ENCODE measurements around the gene BIRC7.
A peak's percentile ranks its signal among the peaks of the same experiment; 100 is the strongest.

Gene BIRC7

DNA sequence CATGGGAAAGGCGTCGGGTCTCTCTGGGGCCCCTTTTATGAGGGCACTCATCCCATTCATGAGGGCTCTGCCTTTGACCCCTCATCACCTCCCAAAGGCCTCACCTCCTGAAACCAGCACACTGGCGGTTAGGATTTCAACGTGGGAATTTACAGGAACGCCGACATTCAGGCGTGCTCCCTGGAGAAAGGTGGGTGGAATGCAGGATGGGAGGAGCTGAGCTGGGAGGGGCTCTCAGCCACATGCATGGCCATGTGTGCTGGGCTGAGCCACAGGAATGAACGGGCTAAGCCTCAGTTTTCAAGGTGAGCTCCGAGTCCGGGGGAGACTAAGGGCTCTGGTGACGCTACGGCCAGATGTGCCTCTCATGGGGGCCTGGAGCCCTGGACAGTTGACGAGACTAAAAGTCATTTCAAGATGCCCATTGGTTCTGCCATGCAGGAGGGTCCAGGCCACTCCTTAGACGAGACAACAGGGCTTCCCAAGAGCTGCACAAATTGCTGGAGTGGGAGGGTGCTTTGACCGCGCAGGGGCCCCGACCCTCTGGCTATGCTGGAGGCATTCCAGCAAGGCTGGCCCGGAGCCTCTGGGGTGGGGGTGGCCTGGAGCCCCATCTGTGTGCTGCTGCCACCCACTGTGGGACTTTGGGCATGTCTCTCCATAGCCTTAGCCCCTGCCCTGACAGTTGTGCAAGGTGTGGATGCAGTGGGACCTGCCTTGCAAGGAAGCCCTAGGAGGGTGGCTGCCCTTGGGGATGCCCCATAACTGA, 33.1 kb downstream of the BIRC7 start:
- no peak for DNase-seq

DNA sequence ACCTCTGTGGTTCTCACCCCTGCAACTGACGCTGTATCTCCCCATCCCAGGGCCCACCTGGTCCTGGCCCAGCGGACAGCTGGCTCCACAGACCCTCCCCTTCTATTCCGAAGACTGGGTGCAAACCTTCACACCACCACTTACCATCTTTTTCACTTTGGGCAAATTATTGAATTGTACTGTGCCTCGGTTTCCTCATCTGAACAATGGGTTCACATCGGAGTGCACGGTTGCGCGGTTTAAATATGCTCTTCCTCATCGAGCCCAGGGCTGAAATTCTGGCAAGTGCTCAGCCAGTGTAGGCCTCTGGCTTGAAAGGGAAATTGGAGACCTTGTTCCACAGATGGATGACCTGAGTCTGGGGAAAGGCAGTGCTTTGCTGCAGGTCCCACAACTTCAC, 34.0 kb downstream of the BIRC7 start:
- no peak for DNase-seq

DNA sequence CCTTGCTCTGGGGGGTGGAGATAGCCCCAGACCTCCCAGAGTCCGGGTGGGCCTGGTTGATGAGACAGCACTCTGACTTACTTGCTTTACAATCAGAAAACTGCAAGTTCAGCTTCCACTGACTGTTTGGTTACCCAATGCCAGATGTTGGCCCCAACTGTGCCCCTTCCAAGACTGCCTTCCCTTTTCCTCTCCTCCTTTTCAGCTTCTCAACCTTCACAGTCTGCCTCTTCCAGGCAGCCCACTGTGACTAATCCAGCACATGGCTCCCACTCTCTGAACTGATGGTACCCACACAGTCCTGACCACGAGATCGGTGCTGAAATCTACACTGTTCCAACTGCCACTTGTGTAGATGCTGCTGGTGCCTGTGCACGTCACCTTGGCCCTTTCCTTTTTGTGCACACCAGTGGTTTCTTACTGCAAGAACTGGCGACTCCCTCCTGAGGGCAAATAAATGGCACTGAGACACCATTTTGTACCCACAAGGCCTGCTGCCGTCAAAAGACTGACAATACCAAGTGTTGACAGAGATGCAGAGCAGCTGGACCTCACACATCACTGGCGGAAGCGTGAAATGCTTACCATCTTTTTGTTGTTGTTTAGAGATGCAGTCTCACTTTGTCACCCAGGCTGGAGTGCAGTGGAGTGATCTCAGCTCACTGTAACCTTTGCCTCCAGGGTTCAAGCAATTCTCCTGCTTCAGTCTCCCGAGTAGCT, 35.1 kb downstream of the BIRC7 start:
- DNase-seq: no peak

DNA sequence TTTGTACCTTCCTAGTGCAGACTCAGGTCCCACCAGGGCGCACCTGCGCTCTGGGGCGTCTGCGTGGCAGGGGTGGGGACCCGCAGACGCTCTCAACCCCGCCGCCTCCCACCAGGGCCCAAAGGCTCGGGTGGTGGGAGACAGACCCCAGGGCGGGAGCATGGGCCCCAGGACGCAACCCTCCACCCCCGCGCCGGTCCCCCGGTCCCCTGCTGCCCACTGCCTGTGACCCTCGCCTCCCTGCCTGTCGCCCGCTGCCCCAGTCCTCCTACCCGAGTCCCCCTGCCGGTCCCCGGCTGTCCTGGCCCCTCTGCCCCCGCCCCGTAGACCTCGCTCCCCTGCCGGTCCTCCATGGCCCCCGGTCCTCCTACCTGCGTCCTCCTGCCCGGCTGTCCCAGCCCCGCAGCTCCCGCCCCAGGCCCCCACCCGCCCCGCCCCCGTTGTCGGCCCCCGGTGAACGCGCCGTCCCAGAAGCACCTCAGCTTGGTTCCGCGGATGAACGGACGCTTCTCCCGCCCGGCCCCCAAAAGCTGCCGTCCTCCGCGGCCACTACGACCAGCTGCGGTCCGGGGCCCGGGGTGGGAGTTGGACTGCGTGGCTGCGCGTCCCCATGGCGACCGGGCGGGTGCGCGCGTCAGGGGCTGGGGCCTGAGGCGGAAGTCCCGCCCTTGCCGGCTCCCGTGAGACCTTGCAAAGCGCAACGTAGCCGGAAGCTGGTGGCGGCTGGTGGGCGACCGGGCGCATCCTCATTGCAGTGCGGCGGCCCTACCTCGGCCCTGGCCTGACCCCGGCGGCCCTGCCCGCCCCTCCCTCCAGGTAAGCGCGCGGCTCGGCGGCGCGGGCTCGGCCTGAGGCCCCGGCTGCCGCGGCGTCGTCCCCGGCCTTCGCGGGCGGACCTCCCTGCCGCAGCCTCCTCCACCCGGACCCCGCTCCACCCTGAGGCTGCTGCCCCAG, 36.7 kb downstream of the BIRC7 start, which contains the start of gene ARFGAP1:
Gene ARFGAP1, plus strand, starts transcription at position 709 of the 954 bp plus-strand sequence. CDS start 2,768 bp downstream, outside the sequence.
- DNase-seq: peak; percentile 87

DNA sequence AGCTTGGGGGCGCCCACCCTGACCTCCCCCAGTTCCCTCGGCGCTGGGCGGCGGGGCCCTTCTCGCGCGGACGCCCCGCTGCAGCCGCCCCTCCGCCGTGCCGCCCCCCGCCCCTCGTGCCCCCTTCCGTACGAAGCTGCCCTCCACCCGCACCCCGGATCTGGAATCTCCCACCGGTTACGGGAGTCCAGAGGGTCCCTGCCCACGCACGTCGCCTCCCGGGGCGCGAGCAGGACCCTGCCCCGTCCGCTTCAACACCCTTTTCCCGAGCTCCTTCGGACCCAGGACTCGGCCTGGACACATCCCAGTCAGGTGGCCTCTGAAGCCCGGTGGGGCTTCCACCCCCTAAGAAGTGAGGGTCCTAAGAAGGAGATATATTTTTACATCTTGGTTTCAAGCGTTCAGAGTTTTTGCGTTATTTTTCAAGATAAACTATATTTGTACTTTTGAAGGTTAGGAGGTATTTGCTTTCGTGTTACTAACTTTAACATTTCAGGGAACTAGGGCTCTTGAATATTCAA, 37.4 kb downstream of the BIRC7 start:
- no peak for DNase-seq

DNA sequence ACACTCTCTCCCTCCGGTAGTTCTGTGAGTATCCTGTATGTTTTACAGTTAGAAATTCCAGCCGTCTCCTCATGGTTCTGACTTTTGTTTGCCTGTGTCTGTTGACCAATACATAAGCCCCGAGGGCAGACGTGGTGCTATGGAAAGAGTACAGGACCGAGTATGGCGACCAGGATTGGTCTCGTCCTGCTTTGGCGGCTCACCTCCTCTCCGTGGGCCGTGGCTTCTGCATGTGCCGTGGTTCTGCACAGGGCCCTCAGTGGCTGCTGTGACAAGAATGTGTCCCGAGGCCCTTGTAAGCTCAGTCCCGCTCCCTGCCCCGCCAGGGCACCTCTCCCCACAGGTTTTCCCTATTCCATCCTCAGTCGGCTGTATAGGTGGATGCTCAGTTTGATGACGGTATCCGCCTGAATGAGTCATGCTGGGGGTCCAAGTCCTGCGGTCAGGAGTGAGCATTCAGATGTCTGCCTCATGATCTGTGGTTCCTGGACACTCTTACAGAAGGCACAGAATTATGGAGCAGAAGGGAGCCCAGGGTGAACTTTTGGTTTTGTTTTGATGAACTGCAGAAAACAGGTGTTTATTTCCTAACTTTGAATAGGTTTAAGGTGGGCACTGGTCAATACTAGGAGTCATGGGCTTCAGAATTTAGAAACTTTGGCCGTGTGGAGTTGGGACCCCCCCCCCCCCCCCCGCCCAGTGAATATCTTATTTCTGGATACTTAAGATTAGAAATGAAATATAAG, 38.1 kb downstream of the BIRC7 start:
- peak; percentile 77 for DNase-seq

DNA sequence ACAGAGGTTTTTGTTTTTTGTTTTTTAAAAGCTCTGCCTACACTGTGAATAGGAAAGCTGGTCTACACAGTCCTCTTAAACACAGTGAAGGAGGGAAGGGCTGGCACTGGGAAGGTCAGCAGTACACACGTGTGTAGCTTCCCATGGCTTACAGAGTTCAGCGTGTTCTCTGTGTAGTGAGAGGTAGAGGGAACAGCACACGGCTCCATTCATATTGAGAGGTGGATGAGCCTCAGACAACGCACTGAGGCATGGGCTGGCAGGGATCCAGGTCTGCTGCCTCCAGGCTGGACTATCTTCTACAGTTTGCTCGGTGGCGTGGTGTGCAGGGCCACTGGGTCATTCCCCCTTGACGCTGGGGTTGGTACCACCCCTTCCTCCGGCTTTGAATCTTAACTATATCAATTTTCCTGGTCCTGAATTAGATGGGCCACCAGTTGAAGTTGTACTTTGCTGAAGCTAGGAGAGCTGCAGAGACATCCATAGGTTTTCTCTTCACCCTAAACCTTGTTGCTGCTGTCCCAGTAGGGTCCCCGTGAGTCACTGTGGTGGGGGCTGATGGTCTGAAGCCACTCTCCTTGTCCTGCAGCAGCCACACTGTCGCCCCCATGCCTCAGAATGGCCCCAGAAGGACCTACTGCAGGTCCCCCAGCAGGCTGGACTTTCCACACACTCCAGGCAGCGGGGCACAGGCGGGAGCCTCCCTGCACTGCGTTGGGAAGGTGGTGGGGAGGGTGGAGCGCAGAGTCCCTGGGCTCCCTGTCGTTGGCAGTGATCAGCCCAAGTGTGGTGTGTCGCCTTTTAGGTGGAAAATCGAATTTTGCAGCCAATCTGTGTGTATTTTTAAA, 38.9 kb downstream of the BIRC7 start:
- no peak for DNase-seq

DNA sequence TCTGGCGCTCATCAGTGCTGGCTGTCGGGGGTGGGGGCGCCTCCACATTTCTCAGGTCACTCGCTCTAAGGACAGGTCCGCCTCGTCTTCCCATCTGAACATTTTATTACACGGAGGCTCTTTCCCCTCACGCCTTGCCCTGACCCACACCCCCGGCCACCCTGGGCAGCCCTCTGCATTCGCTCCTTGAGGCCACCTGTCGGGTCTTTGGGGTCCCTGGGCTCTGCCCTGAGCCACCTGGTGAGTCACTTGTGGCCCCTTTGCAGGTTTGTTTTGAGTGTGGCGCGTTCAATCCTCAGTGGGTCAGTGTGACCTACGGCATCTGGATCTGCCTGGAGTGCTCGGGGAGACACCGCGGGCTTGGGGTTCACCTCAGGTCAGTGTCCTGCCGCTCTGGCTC, 40.1 kb downstream of the BIRC7 start:
- no peak for DNase-seq

DNA sequence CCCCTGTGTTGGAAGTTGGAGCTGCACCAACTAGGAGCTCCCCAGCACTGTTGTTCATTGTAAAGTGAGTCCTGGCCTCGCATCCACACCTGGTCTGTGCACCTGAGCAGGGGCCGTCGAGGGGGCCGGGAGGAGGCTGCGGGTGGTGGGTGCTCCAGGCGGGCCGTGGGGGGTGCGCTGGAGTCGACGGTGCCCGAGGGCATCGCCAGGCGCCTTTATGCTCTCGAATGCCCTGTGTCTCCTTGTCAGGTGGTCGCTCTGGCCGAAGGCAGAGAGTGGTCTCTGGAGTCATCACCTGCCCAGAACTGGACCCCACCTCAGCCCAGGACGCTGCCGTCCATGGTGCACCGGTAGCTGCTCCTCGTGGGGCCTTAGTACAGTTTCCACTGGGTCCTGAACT, 41.3 kb downstream of the BIRC7 start:
- no peak for DNase-seq

DNA sequence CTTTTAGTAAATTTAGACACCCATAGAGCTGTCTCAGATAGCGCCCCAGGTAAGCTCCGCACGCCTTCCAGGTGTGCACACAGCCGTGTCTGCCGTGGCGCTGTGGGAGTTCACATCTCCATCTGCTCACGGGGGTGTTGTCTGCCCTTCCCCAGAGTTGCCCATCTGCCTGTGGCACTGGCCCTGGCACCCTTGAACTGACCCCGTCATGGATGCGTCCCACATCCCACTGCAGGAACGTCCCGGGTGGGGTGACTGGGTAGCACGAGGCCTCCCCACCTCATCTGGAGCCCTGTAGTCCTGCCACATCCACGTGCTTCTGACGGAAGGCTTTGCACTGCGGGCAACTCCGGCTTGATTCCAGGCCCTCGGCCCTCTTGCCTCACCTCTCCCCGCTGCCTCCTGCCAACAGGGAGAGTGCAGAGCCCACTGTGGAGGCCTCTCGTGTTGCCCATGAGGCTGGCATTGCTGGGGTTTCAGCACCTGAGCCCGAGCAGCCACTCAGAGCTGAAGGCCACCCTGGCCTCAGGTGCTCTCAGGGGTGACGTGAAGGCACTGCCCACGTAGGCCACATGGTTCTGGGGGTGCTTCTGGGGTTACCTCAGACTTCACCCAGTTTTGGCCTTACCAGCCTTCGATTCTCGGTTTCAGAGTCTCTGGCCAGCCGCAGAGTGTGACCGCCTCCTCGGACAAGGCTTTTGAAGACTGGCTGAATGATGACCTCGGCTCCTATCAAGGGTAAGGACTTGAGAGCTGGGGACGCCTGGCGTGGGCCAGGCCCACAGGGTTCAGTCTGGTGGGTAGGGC, 42.0 kb downstream of the BIRC7 start:
- DNase-seq: no peak

DNA sequence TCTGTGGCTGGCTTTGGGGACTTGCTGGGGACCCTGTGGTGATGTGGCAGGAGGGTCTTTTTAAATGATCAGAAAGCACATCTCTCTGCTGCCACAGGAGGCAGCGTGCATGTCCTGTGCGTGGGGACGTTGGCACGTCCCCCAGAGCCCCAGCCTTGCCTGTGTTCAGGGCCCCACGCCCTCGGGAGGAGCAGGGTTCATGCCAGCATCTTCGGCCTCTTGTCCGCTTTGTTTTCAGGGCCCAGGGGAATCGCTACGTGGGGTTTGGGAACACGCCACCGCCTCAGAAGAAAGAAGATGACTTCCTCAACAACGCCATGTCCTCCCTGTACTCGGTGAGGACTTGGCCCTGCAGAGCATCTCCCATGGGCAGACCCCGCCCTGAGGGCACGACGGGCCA, 43.0 kb downstream of the BIRC7 start:
- no peak for DNase-seq

DNA sequence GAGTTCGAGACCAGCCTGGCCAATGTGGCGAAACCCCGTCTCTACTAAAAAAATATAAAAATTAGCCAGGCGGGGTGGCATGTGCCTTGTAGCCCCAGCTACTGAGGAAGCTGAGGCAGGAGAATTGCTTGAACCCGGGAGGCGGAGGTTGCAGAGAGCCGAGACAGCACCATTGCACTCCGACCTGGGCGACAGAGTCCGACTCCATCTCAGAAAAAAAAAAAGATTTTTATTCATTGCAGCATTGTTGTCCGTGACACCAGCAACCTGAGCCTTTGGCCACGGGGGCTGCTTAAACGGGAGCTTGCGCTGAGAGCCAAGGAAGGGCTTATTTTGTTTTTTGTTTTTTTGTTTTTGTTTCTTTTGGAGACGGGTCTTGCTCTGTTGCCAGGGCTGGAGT, 44.2 kb downstream of the BIRC7 start:
- DNase-seq: no peak

DNA sequence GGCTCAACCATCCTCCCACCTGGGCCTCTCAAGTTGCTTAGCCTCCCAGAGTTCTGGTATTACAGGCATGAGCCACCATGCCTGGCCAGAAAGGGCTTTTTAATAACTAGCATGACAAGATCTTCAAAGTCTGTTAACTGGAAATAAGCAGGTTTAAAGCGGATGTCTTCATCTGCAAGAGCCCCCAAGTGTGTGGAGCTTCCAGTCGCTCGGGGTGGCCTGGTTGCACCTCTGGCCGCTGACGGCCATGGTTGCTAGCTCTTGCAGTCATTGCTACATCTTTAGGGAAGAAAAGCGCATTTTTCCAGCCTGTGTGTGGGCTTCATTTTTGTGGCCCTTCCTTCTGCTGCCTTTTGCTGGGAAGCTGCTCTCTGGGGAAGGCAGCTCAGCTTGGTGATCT, 44.7 kb downstream of the BIRC7 start:
- no peak for DNase-seq

DNA sequence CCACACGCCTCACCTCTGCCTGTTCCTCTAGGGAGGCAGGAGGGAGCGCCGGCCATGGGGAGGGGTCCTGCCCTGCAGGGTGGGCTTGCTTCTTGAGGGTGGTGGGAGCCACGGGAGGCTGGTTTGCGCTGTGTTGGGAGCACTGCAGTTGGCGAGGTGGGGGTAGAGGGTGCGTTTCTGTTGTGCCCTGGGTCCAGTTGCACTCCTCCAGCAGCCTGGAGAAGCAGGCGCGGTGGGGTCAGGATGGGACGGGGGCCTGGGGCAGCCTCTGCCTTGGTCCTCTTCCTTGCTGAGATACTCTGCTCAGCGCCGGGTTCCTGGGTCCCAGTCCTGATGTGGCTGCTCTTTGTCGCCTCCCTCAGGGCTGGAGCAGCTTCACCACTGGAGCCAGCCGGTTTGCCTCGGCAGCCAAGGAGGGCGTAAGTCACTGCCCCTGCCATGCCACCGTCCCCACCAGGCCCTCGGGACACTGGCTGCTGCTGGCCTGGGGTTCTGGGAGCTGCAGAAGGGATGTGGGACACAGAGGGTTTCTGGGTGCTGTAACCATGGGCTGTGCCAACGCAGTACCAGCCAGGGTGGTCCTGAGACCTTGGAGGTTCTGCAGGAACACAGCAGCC, 45.3 kb downstream of the BIRC7 start:
- DNase-seq: no peak

DNA sequence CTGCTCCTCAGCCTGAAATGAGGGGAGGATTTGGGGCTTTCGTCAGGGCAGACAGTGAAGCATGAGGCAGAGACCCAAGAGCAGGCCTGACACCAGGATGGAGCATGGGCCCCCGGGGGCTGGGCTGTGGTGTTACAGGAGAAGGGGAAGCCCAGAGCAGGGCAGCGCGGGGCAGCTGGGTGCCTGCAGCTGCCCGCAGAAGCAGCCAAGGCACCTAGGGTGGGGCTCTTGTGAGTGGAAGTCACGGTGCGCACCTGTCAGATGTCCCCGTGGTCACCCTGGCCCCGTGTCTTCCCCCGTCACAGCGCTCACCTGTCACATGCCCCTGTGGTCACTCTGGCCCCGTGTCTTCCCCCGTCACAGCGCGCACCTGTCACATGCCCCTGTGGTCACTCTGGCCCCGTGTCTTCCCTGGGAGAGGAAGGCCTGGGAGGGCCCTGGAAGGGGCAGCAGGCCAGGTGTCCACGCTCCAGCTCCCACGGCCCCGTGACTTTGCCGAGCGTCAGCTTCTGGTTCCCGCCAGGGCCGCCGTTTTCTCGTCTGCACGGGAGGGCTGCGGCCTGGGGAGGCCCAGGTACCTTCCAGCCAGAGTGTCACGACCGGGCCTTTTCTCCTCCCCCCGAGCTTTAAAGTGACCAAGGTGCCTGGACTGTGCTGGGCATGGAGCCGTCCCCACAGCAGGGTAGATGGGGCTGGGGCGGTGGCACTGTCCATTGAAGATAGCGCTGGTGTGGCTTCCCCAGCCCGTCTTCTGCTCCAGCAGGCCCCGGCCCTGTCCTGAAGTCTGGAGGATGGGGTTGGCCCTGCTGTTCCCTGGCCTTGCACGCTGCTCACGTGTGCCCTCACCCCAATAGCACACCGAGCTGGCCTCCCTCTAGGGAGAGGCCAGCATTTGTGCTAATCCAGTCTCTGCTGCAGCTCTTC, 46.3 kb downstream of the BIRC7 start:
- no peak for DNase-seq

DNA sequence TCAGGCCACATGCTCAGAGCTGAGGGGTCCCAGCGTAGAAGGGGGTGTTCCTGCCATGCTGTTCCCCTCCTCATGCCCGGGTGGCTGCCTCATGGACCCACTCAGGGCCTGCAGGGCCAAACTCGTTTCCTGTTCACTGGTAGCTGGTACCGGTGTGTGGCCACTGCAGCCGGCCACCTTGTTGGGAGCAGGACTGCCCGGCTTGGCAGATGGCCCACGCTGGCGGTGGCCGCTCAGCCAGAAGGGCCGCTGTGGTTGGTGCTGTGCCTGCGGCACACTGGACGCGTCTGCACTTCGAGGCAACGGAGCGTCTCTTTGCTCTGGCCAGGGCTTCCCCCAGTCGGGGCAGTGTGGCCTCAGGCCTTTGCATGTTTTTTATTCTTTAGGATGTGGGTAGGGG, 47.2 kb downstream of the BIRC7 start:
- no peak for DNase-seq

DNA sequence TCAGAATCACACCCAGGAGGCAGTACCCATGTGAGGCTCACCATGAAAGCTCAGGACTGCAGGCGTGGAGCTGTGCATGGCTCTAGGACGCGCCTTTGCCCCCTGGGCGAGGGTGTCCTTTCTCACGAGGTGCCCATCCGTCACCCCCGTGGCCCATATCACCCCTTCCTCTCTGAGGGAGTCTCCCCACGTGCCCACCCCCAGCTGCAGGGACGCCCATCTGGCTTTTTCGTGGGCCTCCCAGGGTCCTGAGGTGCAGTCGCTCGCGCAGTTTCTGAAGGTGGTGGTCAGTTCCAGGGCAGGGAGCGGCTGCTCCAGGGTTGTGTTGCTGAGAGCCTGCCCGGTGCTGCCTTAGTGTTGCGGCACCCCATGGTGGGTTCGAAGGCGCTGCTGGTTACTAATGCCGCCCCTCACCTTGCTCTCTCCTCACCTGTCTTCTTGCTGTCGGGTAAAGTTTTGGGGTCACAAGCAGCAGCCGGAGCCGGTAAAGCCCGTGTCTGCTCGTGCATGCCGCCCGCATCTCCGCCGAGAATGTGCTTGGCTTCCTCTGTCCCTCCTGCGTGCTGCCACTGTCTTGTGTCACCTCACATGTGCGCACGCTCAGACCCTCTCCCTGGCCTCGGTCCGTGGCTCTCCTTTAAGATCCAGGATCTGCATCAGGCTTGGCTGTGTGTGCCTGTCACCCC, 47.8 kb downstream of the BIRC7 start:
- DNase-seq: no peak

DNA sequence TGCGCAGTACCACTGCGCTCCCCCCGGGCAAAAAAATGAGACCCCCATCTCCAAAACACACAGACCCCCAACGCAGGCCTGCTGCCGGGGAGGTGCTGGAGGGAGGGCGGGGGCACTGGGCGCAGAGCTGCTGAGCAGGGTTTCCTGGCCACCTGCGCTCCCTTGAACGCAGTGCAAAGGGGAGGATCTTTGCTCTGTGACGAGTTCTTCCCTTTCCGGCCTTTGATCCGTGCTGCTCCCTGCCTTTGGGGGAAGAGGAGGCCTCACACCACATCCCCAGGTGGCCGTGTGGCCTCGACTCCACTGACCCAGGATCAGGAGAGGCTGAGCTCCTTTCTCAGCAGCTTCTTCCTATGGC, 48.4 kb downstream of the BIRC7 start:
- no peak for DNase-seq
